H1 (cell line): ENCODE results near the gene BABAM1. TPM values are rescaled to one million over a fixed set of nuclear protein-coding genes. Genes with fewer than 3 reads are reported as not detected.

Experiments
- CTCF ChIA-PET: fragments of 300-600 bp; sonication (Branson Sonifier 250); formaldehyde crosslinking; loops from one replicate; lab custom pipeline; 2021; ENCODE audit not compliant: partially characterized antibody; lab: Charles Lee
- POLR2A ChIA-PET: fragments of 300-600 bp; sonication (Branson Sonifier 250); formaldehyde crosslinking; loops from one replicate; lab custom pipeline; 2021; ENCODE audit warnings: inconsistent platforms; ENCODE audit not compliant: partially characterized antibody; lab: Charles Lee
- DNase-seq, 2 experiments: peaks; one replicate each; pipeline versions ENCODE4 v3.0.0 to v3.0.0-alpha.2; 2010 to 2022; ENCODE audit warnings: low spot score in 2 of 2, low read depth in 1 of 2, mixed read lengths in 1 of 2
- FAIRE-seq: peaks from 2 replicates; lab custom pipeline; 2011; peaks lifted over from hg19 to GRCh38; lab: Jason Lieb, UNC
- H2AFZ ChIP-seq: 2 replicates; pipeline ENCODE4 v1.8.1; 2012; ENCODE audit warnings: low read length, inconsistent platforms
- H2AK5ac ChIP-seq: 2 replicates; pipeline ENCODE4 v1.6.1; 2013; ENCODE audit warnings: low read depth, low read length
- H2BK120ac ChIP-seq: replicated peaks from 2 replicates; pipeline ENCODE3; 2013; ENCODE audit warnings: low read depth, low read length, inconsistent platforms
- H2BK12ac ChIP-seq: 2 replicates; pipeline ENCODE4 v1.6.1; 2013; ENCODE audit warnings: low read depth, low read length
- H2BK15ac ChIP-seq: 2 replicates; pipeline ENCODE4 v1.6.1; 2013; ENCODE audit warnings: low read length
- H2BK20ac ChIP-seq: 2 replicates; pipeline ENCODE4 v1.6.1; 2013; ENCODE audit warnings: low read length
- H2BK5ac ChIP-seq: 2 replicates; pipeline ENCODE4 v1.6.1; 2013; ENCODE audit warnings: low read depth, low read length
- H3K14ac ChIP-seq: 2 replicates; pipeline ENCODE4 v1.6.1; 2013; ENCODE audit warnings: inconsistent platforms; ENCODE audit not compliant: insufficient read length
- H3K18ac ChIP-seq: 2 replicates; pipeline ENCODE4 v1.6.1; 2013; ENCODE audit warnings: low read length; ENCODE audit errors: extremely low read depth
- H3K23ac ChIP-seq: 2 replicates; pipeline ENCODE4 v1.6.1; 2013; ENCODE audit warnings: inconsistent platforms; ENCODE audit not compliant: insufficient read length
- H3K23me2 ChIP-seq: 2 replicates; pipeline ENCODE4 v1.6.1; 2013; ENCODE audit warnings: low read depth, low read length
- H3K27ac ChIP-seq: 2 replicates; pipeline ENCODE4 v1.6.1; 2011; ENCODE audit warnings: low read depth, low read length, inconsistent platforms
- H3K27me3 ChIP-seq, 4 experiments: replicated peaks in 1 of 4; 1 replicate in 1 of 4; 2 replicates in 3 of 4; pipeline versions ENCODE4 v1.6.1 to v1.8.1; 2011 to 2013; ENCODE audit warnings: low read length in 3 of 4, mild to moderate bottlenecking in 3 of 4, inconsistent platforms in 2 of 4, mixed read lengths in 2 of 4, moderate library complexity in 1 of 4; ENCODE audit not compliant: control insufficient read depth in 3 of 4, insufficient read depth in 3 of 4; ENCODE audit errors: extremely low read depth in 1 of 4
- H3K36me3 ChIP-seq, 4 experiments: 2 replicates each; pipeline versions ENCODE4 v1.6.1 to v1.8.1; 2011 to 2013; ENCODE audit warnings: mild to moderate bottlenecking in 4 of 4, low read length in 3 of 4, moderate library complexity in 2 of 4, control low read depth in 1 of 4, inconsistent platforms in 1 of 4; ENCODE audit not compliant: insufficient read depth in 4 of 4, control insufficient read depth in 2 of 4
- H3K4ac ChIP-seq: replicated peaks from 2 replicates; pipeline ENCODE3; 2013; ENCODE audit warnings: low read length, low read depth, mixed read lengths, inconsistent platforms; ENCODE audit not compliant: insufficient read length
- H3K4me1 ChIP-seq, 4 experiments: replicated peaks in 1 of 4; 1 replicate in 1 of 4; 2 replicates in 3 of 4; pipeline versions ENCODE4 v1.6.1 to v1.8.1; 2011 to 2013; ENCODE audit warnings: low read length in 3 of 4, inconsistent platforms in 2 of 4, mixed read lengths in 1 of 4; ENCODE audit not compliant: insufficient read depth in 4 of 4, control insufficient read depth in 3 of 4
- H3K4me2 ChIP-seq, 2 experiments: 2 replicates each; pipeline versions ENCODE4 v1.6.1 to v1.8.1; 2011 to 2013; ENCODE audit warnings: low read depth in 2 of 2, low read length in 2 of 2, control low read depth in 1 of 2, inconsistent platforms in 1 of 2, mild to moderate bottlenecking in 1 of 2; ENCODE audit not compliant: insufficient read depth in 1 of 2
- H3K4me3 ChIP-seq, 4 experiments: fragments of 200-600, 300-600 bp in 1 of 4; sonication (generic), shearing (Covaris generic), sonication (Bioruptor Twin) in 1 of 4; 2 replicates each; pipeline versions ENCODE4 v1.5.1 to v1.8.1; 2011 to 2016; ENCODE audit warnings: low read length in 4 of 4, low read depth in 3 of 4, control low read depth in 2 of 4, inconsistent platforms in 2 of 4, mild to moderate bottlenecking in 2 of 4, mixed read lengths in 1 of 4, moderate library complexity in 1 of 4; ENCODE audit not compliant: insufficient read depth in 2 of 4; ENCODE audit errors: extremely low read depth in 1 of 4
- H3K56ac ChIP-seq: replicated peaks from 2 replicates; pipeline ENCODE3; 2013; ENCODE audit warnings: low read depth, mild to moderate bottlenecking, mixed read lengths, low read length, inconsistent platforms; ENCODE audit not compliant: insufficient read length
- H3K79me1 ChIP-seq: 2 replicates; pipeline ENCODE4 v1.6.1; 2013; ENCODE audit warnings: low read depth, low read length, control low read depth
- H3K79me2 ChIP-seq, 2 experiments: 2 replicates each; pipeline versions ENCODE4 v1.6.1 to v1.8.1; 2012 to 2013; ENCODE audit warnings: low read length in 2 of 2, mild to moderate bottlenecking in 2 of 2, inconsistent platforms in 1 of 2; ENCODE audit not compliant: insufficient read depth in 2 of 2, control insufficient read depth in 1 of 2
- H3K9ac ChIP-seq, 4 experiments: replicated peaks in 1 of 4; 1 replicate in 1 of 4; 2 replicates in 3 of 4; pipeline versions ENCODE4 v1.6.1 to v1.8.1; 2011 to 2013; ENCODE audit warnings: low read depth in 3 of 4, low read length in 3 of 4, control low read depth in 2 of 4, mild to moderate bottlenecking in 2 of 4, moderate library complexity in 2 of 4, inconsistent platforms in 1 of 4; ENCODE audit errors: extremely low read depth in 1 of 4
- H3K9me3 ChIP-seq, 2 experiments: 2 replicates each; pipeline versions ENCODE4 v1.6.1 to v1.8.1; 2012 to 2013; ENCODE audit warnings: mild to moderate bottlenecking in 2 of 2, moderate library complexity in 2 of 2, control low read depth in 1 of 2, inconsistent platforms in 1 of 2, low read depth in 1 of 2, low read length in 1 of 2, mixed read lengths in 1 of 2; ENCODE audit not compliant: insufficient read depth in 2 of 2
- H4K20me1 ChIP-seq, 2 experiments: replicated peaks in 1 of 2; 2 replicates each; pipeline versions ENCODE3 to v1.8.1; 2011 to 2013; ENCODE audit warnings: inconsistent platforms in 2 of 2, low read length in 2 of 2, mild to moderate bottlenecking in 1 of 2; ENCODE audit not compliant: insufficient read depth in 2 of 2, control insufficient read depth in 1 of 2
- H4K5ac ChIP-seq: 2 replicates; pipeline ENCODE4 v1.6.1; 2013; ENCODE audit warnings: low read length, low read depth, mixed read lengths, inconsistent platforms; ENCODE audit not compliant: insufficient read length
- H4K8ac ChIP-seq: 2 replicates; pipeline ENCODE4 v1.8.0; 2013; ENCODE audit warnings: mild to moderate bottlenecking, moderate library complexity, low read length, inconsistent platforms; ENCODE audit not compliant: insufficient read depth; ENCODE audit errors: extremely low read depth
- H4K91ac ChIP-seq: replicated peaks from 2 replicates; pipeline ENCODE3; 2013; ENCODE audit warnings: low read length, mixed read lengths, inconsistent platforms; ENCODE audit not compliant: insufficient read length
- ATF2 ChIP-seq: IDR thresholded peaks from 2 replicates; pipeline ENCODE4 v1.6.1; 2012; ENCODE audit warnings: low read length, inconsistent platforms
- JUN ChIP-seq: IDR thresholded peaks from 2 replicates; pipeline ENCODE4 v1.6.1; 2011; ENCODE audit warnings: low read depth, mild to moderate bottlenecking, improper control_type of control experiment, low read length
- JUND ChIP-seq: IDR thresholded peaks from 2 replicates; pipeline ENCODE4 v1.6.1; 2011; ENCODE audit warnings: mild to moderate bottlenecking, improper control_type of control experiment, low read length
- MAFK ChIP-seq: IDR thresholded peaks from 2 replicates; pipeline ENCODE4 v1.6.1; 2012; ENCODE audit warnings: low read depth, mild to moderate bottlenecking, improper control_type of control experiment, low read length
- RNF2 ChIP-seq: fragments of 200-900, 300-1000 bp; sonication (generic); IDR thresholded peaks from 2 replicates; pipeline ENCODE4 v1.7.1; 2016; ENCODE audit warnings: borderline replicate concordance, low read depth, mild to moderate bottlenecking, antibody characterized with exemption, low read length; ENCODE audit not compliant: poor library complexity, severe bottlenecking; ENCODE audit errors: missing control alignments
- SAP30 ChIP-seq: fragments of 300-600 bp; sonication (generic); IDR thresholded peaks from 2 replicates; pipeline ENCODE4 v1.7.1; 2012; ENCODE audit warnings: low read length, moderate library complexity, mild to moderate bottlenecking, inconsistent platforms; ENCODE audit not compliant: insufficient read depth, insufficient replicate concordance
- TAF7 ChIP-seq: optimal IDR thresholded peaks from 2 replicates; pipeline ENCODE3; 2011; ENCODE audit warnings: low read depth, mild to moderate bottlenecking, inconsistent platforms, low read length, moderate library complexity, borderline replicate concordance
- TBP ChIP-seq: IDR thresholded peaks from 2 replicates; pipeline ENCODE4 v1.6.1; 2011; ENCODE audit warnings: low read depth, low read length, improper control_type of control experiment
- TCF12 ChIP-seq: IDR thresholded peaks from 2 replicates; pipeline ENCODE4 v1.6.1; 2011; ENCODE audit warnings: low read depth, mild to moderate bottlenecking, low read length
- WGBS, 2 experiments: shearing (Covaris generic) in 1 of 2; methylation state at CpG; one replicate each; pipeline versions ENCODE4 v1.1.6 to v1.1.7; 2013 to 2015; ENCODE audit warnings: low lambda C conversion rate in 2 of 2, mixed read lengths in 2 of 2, inconsistent platforms in 1 of 2, low coverage in 1 of 2, missing lambda C conversion rate in 1 of 2; ENCODE audit not compliant: insufficient replicate concordance in 2 of 2, insufficient coverage in 1 of 2, insufficient read length in 1 of 2; ENCODE audit errors: extremely low coverage in 1 of 2, missing lambda C conversion rate in 1 of 2; 5-methylcytosine and 5-hydroxymethylcytosine counted together
- polyA plus RNA-seq, 7 experiments: library from polyadenylated mRNA; depleted of rRNA in 3 of 7; stranded (reverse) in 5 of 7; unstranded in 2 of 7; fragments of >200 nt in 5 of 7; fragments of 200-250 nt in 2 of 7; gene quantifications; 1 replicate in 5 of 7; 2 replicates in 1 of 7; 4 replicates in 1 of 7; pipeline versions ENCODE4 v1.2.1 to v1.2.3, GENCODE V29; 2011 to 2013; ENCODE audit warnings: missing spikeins in 2 of 7, mixed read lengths in 2 of 7
- total RNA-seq: library from RNA; stranded (reverse); fragmentation: NEBNext Ultra II Directional; extraction: Animal tissue kit (Norgen Biotek cat#: 25700); gene quantifications from 2 replicates; pipeline ENCODE4 v1.2.1, GENCODE V29; 2021

Gene BABAM1
- total and polyA plus RNA-seq, 2 of the 8 experiments (the other 6 are each of a cell fraction or from before 2014, with no cell fraction given) = 127 to 133 TPM

GRCh38 chr19:17255150-17255621 is 12.1 kb upstream of the BABAM1 start:
- no peak for FAIRE-seq
- Histone ChIP-seq H3K27me3 (no peaks in the 10 kb centered on the region), H3K4ac (no peak overlapping the region), H2BK20ac (no peak overlapping the region), H3K9ac (no peak overlapping the region), H3K4me2 (no peak overlapping the region), H4K91ac (no peak overlapping the region), H3K9me3 (peaks cover 15 to 16% of the 10 kb centered on the region in 2 experiments; a peak in 3 of 4 replicates), H3K36me3 (peaks cover 2 to 13% (median 4%) of the 10 kb centered on the region in 4 experiments; a peak in 4 of 8 replicates), H4K5ac (no peak overlapping the region), H2BK15ac (no peak overlapping the region), H4K8ac (no peak overlapping the region), H3K27ac (no peak overlapping the region), H3K18ac (no peak overlapping the region), H3K4me1 (no peaks in the 10 kb centered on the region), H3K56ac (no peak overlapping the region), H3K79me2 (no peaks in the 10 kb centered on the region), H2BK12ac (no peak overlapping the region; the same call in 1 of the 2 replicates), H2AFZ (no peak overlapping the region), H2BK5ac (no peak overlapping the region), H3K79me1 (no peaks in the 10 kb centered on the region), H2BK120ac (no peak overlapping the region), H3K14ac (no peak overlapping the region), H3K23ac (no peak overlapping the region), H3K4me3 (no peak overlapping the region), H3K23me2 (no peaks in the 10 kb centered on the region), H2AK5ac (no peak overlapping the region), H4K20me1 (no peaks in the 10 kb centered on the region)
- TF ChIP-seq JUND (no peak), RNF2 (no peak), TAF7 (no peak), TBP (no peak), SAP30 (no peak), TCF12 (no peak), MAFK (no peak), ATF2 (no peak), JUN (no peak)
- WGBS, 2 experiments = 88% methylated on average over 14 of the region's 18 CpGs; no CpG with 5 or more reads in 1 of the 2 experiments
- no peak for DNase-seq
- CTCF ChIA-PET = interaction anchor here (0.6 to 2.9 kb wide), 9 partner anchors 9 to 483 kb away, joined by 3 to 15 read pairs (median 4); partner anchors contain the start of gene USHBP1
- POLR2A ChIA-PET = interaction anchor here (0.6 to 1.9 kb wide), 5 partner anchors 10 to 29 kb away, joined by 3 to 5 read pairs (median 3); partner anchors contain the start of genes OCEL1 and USHBP1
